PC-3 (cell line): ENCODE measurements around the gene TACSTD2. TPM values are rescaled to one million over a fixed set of nuclear protein-coding genes. Genes with fewer than 3 reads are reported as not detected.

Experiments used
- ATAC-seq: fragments of 200-7000 bp; cut with Tn5 transposase; 2 replicates; pipeline ENCODE4 v1.9.1; 2020; ENCODE audit warnings: mild to moderate bottlenecking, moderate library complexity
- BruUV-seq: library from RNA; stranded (reverse); fragments of 400-500 nt; replicated peaks from 2 replicates; lab custom pipeline; 2021; lab: Mats Ljungman, UMichigan
- CTCF ChIA-PET: fragments of 300-600 bp; sonication (Branson Sonifier 250); formaldehyde crosslinking; loops from one replicate; lab custom pipeline; 2022; ENCODE audit warnings: antibody characterized with exemption; lab: Charles Lee
- POLR2A ChIA-PET: fragments of 300-600 bp; sonication (Branson Sonifier 250); formaldehyde crosslinking; loops from one replicate; lab custom pipeline; 2022; ENCODE audit warnings: antibody characterized with exemption; ENCODE audit not compliant: unreplicated experiment; lab: Charles Lee
- DNase-seq: peaks from one replicate; pipeline ENCODE4 v3.0.0-alpha.2; 2015
- H2AFZ ChIP-seq: fragments of 300-600 bp; sonication (generic); 2 replicates; pipeline ENCODE4 v1.6.0; 2016; ENCODE audit warnings: antibody characterized with exemption, low read length
- H3F3A ChIP-seq: fragments of 300-600 bp; sonication (generic); one replicate; pipeline ENCODE4 v1.6.0; 2017; ENCODE audit warnings: antibody characterized with exemption, low read length, control low read depth, mild to moderate bottlenecking; ENCODE audit not compliant: unreplicated experiment
- H3K27ac ChIP-seq: fragments of 300-600 bp; sonication (generic); 2 replicates; pipeline ENCODE4 v1.5.1; 2016; ENCODE audit warnings: mild to moderate bottlenecking, low read length
- H3K27me3 ChIP-seq: fragments of 300-600 bp; sonication (generic); 2 replicates; pipeline ENCODE4 v1.6.1; 2016; ENCODE audit warnings: low read length, mixed read lengths
- H3K36me3 ChIP-seq: fragments of 300-600 bp; sonication (generic); 2 replicates; pipeline ENCODE4 v1.6.1; 2016; ENCODE audit warnings: low read depth, mixed run types, low read length, mixed read lengths
- H3K4me1 ChIP-seq: fragments of 300-600 bp; sonication (generic); 2 replicates; pipeline ENCODE4 v1.5.1; 2016; ENCODE audit warnings: low read length; ENCODE audit not compliant: insufficient read depth
- H3K4me2 ChIP-seq: fragments of 300-600 bp; sonication (generic); 2 replicates; pipeline ENCODE4 v1.6.0; 2016; ENCODE audit warnings: low read length
- H3K4me3 ChIP-seq: fragments of 300-600 bp; sonication (generic); 2 replicates; pipeline ENCODE4 v1.5.1; 2016; ENCODE audit warnings: mild to moderate bottlenecking, low read length, mixed read lengths
- H3K79me2 ChIP-seq: fragments of 300-600 bp; sonication (generic); 2 replicates; pipeline ENCODE4 v1.6.1; 2017; ENCODE audit warnings: low read length, mixed read lengths
- H3K9ac ChIP-seq: fragments of 300-600 bp; sonication (generic); 2 replicates; pipeline ENCODE4 v1.6.0; 2016; ENCODE audit warnings: mild to moderate bottlenecking, low read length
- H3K9me2 ChIP-seq: fragments of 300-600 bp; sonication (generic); replicated peaks from 2 replicates; pipeline ENCODE4 v1.6.1; 2016; ENCODE audit warnings: mixed run types, low read length, mixed read lengths
- H3K9me3 ChIP-seq: fragments of 300-600 bp; sonication (generic); 2 replicates; pipeline ENCODE4 v1.6.1; 2016; ENCODE audit warnings: low read length, mixed read lengths
- H4K20me1 ChIP-seq: fragments of 300-600 bp; sonication (generic); 2 replicates; pipeline ENCODE4 v1.6.1; 2016; ENCODE audit warnings: low read length, mixed read lengths
- EZH2 ChIP-seq: fragments of 300-600 bp; sonication (generic); IDR thresholded peaks from one replicate; pipeline ENCODE4 v1.6.1; 2017; ENCODE audit warnings: antibody characterized with exemption, mild to moderate bottlenecking, low read length; ENCODE audit not compliant: unreplicated experiment
- EZH2phosphoT487 ChIP-seq: fragments of 300-600 bp; sonication (generic); IDR thresholded peaks from 2 replicates; pipeline ENCODE4 v1.6.1; 2018; ENCODE audit warnings: mild to moderate bottlenecking, antibody characterized with exemption, low read length, borderline replicate concordance
- intact Hi-C: fragments of 100-400 bp; cut with micrococcal nuclease; formaldehyde crosslinking; loops from 2 replicates; pipeline ENCODE4 v1.9.0; 2023
- total RNA-seq: library from RNA; depleted of rRNA; stranded (reverse); fragments of >200 nt; gene quantifications from 2 replicates; pipeline ENCODE4 v1.2.3, GENCODE V29; 2014
- TF ChIP-seq, protein P1 (sequence below): fragments of 300-600 bp; sonication (generic); conservative IDR thresholded peaks from 2 replicates; pipeline ENCODE4 v1.5.1; 2017; ENCODE audit warnings: antibody characterized with exemption, low read depth, mild to moderate bottlenecking, low read length

Gene TACSTD2
- total RNA-seq, 1 experiment from 2014 or later, result 94.2 TPM

DNA sequence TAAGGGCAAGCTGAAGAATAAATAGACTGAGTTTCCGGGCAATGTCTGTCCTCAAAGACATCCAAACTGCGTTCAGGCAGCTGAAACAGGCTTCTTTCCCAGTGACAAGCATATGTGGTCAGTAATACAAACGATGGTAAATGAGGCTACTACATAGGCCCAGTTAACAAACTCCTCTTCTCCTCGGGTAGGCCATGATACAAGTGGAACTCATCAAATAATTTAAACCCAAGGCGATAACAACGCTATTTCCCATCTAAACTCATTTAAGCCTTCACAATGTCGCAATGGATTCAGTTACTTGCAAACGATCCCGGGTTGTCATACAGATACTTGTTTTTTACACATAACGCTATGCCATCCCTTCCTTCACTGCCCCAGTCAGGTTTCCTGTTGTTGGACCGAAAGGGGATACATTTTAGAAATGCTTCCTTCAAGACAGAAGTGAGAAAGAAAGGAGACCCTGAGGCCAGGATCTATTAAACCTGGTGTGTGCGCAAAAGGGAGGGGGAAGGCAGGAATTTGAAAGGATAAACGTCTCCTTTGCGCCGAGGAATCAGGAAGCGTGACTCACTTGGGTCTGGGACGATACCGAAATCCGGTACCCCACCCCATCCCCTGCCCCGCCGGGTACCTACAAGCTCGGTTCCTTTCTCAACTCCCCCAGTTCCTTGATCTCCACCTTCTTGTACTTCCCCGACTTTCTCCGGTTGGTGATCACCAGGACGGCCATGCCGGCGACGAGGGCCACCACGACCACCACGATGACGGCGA, 1.3 kb downstream of the TACSTD2 start:
- Histone ChIP-seq H3K9me3 (no peaks in the 10 kb centered on the region), H3K4me2 (peak overlapping the region; percentile 98), H3K27ac (peak overlapping the region; percentile 88), H3K36me3 (no peaks in the 10 kb centered on the region), H3K27me3 (no peaks in the 10 kb centered on the region), H3F3A (no peaks in the 10 kb centered on the region), H3K79me2 (peaks cover 69% of the 10 kb centered on the region), H3K9ac (peak overlapping the region; percentile 89), H2AFZ (peak overlapping the region; percentile 56), H3K4me3 (peak overlapping the region; percentile 100), H3K9me2 (no peaks in the 10 kb centered on the region), H3K4me1 (peaks cover 33% of the 10 kb centered on the region), H4K20me1 (peaks cover 32% of the 10 kb centered on the region)
- DNase-seq (peak; percentile 65), ATAC-seq (peak; percentile 35)
- intact Hi-C loops, result loop anchor here (1.0 to 2.0 kb wide), 4 partner anchors 29 to 77 kb away; partner anchors contain the start of gene OMA1
- CTCF ChIA-PET, result interaction anchor here (1.0 kb wide), 1 partner anchor 77 kb away, joined by 3 read pairs; no protein-coding TSS in a partner anchor
- TSS peak; percentile 72 for BruUV-seq
- TF ChIP-seq EZH2phosphoT487 (no peak), EZH2 (no peak)
- POLR2A ChIA-PET, result no interaction called here

GRCh38 chr1:58574816-58575215, 2.2 kb downstream of the TACSTD2 start:
- peak overlapping the region; percentile 89 for H3K9ac ChIP-seq
- ChIA-PET CTCF (no interaction called here), POLR2A (interaction anchor here (0.6 kb wide), 1 partner anchor 28 kb away, joined by 3 read pairs; no protein-coding TSS in a partner anchor)
- no peak overlapping the region for H3K27ac ChIP-seq
- intact Hi-C loops, result loop anchor here (1.0 to 2.0 kb wide), 2 partner anchors 29 to 60 kb away; partner anchors contain the start of gene OMA1
- H3K79me2 ChIP-seq, result peaks cover 63% of the 10 kb centered on the region
- H3K27me3 ChIP-seq, result no peaks in the 10 kb centered on the region
- H3K4me2 ChIP-seq, result peak overlapping the region; percentile 98
- H2AFZ ChIP-seq, result no peak overlapping the region
- H3K4me1 ChIP-seq, result peaks cover 29% of the 10 kb centered on the region
- H3K4me3 ChIP-seq, result peak overlapping the region; percentile 100
- ATAC-seq (no peak), DNase-seq (no peak)
- no peaks in the 10 kb centered on the region for H3K9me2 ChIP-seq
- BruUV-seq, result no TSS peak
- no peaks in the 10 kb centered on the region for H3F3A ChIP-seq
- H3K9me3 ChIP-seq, result no peaks in the 10 kb centered on the region
- H4K20me1 ChIP-seq, result peaks cover 32% of the 10 kb centered on the region
- H3K36me3 ChIP-seq, result no peaks in the 10 kb centered on the region
- TF ChIP-seq EZH2 (no peak), EZH2phosphoT487 (no peak)
- TF ChIP-seq, protein P1, sequence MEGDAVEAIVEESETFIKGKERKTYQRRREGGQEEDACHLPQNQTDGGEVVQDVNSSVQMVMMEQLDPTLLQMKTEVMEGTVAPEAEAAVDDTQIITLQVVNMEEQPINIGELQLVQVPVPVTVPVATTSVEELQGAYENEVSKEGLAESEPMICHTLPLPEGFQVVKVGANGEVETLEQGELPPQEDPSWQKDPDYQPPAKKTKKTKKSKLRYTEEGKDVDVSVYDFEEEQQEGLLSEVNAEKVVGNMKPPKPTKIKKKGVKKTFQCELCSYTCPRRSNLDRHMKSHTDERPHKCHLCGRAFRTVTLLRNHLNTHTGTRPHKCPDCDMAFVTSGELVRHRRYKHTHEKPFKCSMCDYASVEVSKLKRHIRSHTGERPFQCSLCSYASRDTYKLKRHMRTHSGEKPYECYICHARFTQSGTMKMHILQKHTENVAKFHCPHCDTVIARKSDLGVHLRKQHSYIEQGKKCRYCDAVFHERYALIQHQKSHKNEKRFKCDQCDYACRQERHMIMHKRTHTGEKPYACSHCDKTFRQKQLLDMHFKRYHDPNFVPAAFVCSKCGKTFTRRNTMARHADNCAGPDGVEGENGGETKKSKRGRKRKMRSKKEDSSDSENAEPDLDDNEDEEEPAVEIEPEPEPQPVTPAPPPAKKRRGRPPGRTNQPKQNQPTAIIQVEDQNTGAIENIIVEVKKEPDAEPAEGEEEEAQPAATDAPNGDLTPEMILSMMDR, result no peak

GRCh38 chr1:58573705-58574591, 3.1 kb downstream of the TACSTD2 start:
- H3K4me3 ChIP-seq, result peak overlapping the region; percentile 100
- ATAC-seq, result no peak
- CTCF ChIA-PET, result no interaction called here

More at GRCh38 chr1:58573705-58574591, 3.1 kb downstream of the TACSTD2 start:
- no TSS peak for BruUV-seq
- Histone ChIP-seq H3K4me2 (peak overlapping the region; percentile 98), H2AFZ (no peak overlapping the region), H3F3A (no peaks in the 10 kb centered on the region), H3K79me2 (peaks cover 55% of the 10 kb centered on the region), H3K27me3 (no peaks in the 10 kb centered on the region), H3K9ac (no peak overlapping the region), H3K9me2 (no peaks in the 10 kb centered on the region), H3K27ac (peak overlapping the region; percentile 16; the same call in 1 of the 2 replicates), H3K9me3 (no peaks in the 10 kb centered on the region), H3K36me3 (no peaks in the 10 kb centered on the region), H3K4me1 (peaks cover 29% of the 10 kb centered on the region), H4K20me1 (peaks cover 32% of the 10 kb centered on the region)
- peak; percentile 35 for DNase-seq
- no peak for TF ChIP-seq EZH2phosphoT487
- TF ChIP-seq, protein P1, result no peak
- TF ChIP-seq EZH2, result no peak
- intact Hi-C loops, result loop anchor here (2.0 kb wide), 1 partner anchor 59 kb away; no protein-coding TSS in a partner anchor
- POLR2A ChIA-PET, result interaction anchor here (0.6 kb wide), 1 partner anchor 29 kb away, joined by 3 read pairs; no protein-coding TSS in a partner anchor
